ENCODE data around the gene NAALADL2.

DNA sequence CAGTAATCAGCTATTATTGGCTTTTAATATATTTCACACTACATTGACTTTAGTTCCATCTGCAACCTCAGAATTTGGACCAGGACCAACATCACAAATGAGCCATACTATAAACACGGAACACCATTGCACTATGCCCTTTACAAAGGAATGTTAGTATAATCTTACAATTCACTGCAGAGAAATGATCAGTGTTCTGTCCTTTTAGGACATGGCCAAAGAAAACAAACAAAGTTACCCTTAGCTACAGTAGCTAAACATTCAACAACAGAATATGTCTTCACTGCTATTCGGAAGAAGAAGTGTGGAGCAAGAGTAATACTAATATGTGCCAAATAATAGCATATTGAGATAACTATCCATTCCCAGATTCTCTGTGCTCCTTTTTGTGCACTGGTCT is 90.4 kb downstream of the NAALADL2 start:
- TF ChIP-seq CTCF (IDR thresholded peaks at IDR 0.05) = no peak
- no peak for TF ChIP-seq POLR2A (IDR thresholded peaks at IDR 0.05)
